Germinal center (tissue), 1 donor: Measurements from ENCODE around the gene MLC1.
A peak's percentile ranks its signal among the peaks of the same experiment; 100 is the strongest.

Source experiments
- DNase-seq: peaks from one replicate; pipeline ENCODE4 v3.0.0; 2012; ENCODE audit warnings: mixed read lengths, low spot score

Gene MLC1

DNA sequence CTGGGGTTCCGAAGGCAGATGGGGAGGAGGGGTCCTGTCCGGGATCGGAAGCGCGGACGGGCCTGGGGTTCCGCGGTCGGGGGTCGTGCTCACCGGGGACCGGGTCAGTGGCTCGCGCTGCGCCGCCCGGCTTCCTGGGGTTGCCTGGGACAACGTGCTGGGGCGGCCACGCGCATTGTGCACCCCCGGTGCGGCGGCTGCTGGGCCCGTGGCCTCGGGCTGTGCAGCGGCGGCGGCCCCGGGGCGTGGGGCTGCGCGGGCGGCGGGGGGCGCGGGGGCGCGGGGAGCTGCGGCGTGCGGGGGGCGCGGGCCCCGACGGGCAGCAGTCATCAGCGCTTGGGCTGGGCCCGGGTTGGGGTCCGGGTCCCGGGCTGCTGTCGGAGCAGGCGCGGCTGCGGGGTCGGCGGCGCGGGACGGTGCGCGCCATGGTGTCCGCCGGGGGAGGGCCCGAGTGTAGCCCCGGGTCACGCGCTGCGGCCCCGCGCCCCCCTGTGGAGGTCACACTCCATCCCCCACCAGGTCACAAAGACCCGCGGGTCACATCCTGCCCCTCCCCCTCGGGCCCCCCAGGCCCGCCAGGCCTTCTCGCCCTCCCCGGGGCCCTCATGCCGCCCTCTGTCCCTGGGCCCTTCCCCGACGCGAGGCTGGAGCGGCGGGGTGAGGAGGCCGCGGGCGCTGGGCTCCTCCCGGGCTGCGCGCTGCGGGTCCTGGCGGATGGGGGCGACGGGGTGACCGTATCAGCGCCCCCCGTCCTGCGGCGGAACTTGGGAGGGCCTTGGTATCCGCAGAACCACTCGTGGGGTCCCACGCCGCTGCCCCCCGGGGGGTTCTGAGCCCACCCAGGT is 26.9 kb downstream of the MLC1 start, which contains the start of gene TTLL8:
TSS of gene TTLL8 (minus strand) at position 238 of the 845 bp plus-strand sequence.
- DNase-seq = no peak

- no peak for DNase-seq
Observed at GRCh38 chr22:50057278-50058060, 27.8 kb downstream of the MLC1 start.

GRCh38 chr22:50056214-50056972 is 28.8 kb downstream of the MLC1 start:
- peak; percentile 84 for DNase-seq

DNA sequence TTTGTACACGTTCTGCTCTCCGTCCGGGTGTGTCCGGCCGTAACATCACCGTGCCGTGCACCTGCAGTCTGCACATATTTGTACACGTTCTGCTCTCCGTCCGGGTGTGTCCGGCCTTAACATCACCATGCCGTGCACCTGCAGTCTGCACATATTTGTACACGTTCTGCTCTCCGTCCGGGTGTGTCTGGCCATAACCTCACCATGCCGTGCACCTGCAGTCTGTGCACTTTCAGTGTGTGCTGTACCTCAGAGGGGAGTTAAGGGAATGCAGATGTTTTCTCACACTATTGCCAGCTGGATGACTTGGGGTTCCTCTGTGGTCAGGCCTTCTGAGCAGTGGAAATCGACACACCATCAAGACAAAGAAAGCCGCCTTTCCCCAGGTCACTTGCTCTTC is 31.4 kb downstream of the MLC1 start:
- no peak for DNase-seq

DNA sequence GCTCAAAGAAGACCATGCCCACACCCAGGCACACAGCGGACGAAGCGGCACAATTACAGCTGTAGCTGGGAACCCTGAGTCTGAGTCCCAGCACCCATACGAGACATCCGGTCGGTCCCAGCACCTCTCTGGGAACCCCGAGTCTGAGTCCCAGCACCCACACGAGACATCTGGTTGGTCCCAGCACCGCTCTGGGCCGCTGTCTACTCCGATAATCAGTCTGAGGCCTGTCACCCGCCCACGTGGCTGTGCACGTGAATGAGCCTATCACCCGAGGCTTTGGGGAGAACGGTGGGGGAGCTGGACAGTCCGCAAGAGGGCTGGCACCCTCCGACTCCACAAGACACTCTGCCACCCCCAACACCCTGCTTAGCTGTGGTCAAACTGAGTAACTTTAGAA is 33.3 kb downstream of the MLC1 start:
- DNase-seq = no peak

DNA sequence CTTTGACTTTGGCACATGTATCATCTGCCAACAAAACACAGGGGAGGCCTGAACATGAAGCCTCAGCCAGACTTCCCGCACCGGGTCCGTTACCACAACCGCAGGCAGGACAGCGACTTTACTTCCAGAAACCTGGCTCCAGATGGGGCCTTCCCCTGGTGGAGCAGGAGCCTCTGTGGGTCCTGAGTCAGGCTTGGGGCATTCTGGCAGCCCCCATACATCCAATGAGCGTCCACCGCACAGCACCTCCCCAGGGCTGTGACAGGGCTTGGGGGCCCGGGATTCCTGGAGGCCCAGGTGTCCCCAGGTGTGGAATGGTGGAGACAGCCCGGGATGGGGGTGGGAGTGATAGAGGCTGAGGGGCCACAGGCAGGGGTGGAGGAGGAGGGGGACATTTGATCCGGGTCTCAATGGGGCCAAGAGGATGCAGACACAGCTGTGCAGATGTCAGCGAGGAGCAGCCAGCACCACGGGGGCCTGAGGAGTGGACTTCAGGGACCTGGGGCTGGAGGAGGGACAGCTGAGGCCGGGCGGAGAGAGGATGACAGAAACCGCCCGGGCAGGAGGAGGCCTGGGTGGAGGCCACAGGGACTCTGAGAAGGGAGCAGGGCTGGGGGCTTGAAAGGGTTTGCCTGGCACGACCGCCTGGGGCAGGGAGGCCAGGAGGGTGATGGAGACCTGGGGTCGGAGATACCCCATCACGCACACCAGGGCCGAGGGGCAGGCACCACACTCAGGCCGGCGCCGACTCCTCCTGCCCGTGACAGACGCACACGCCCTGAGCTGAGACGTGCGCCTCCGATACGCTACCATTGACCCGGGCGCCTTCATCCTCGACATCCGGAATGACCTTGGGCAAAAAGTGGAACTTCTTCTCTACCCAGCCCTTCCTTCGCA is 35.7 kb downstream of the MLC1 start:
- DNase-seq = no peak

DNA sequence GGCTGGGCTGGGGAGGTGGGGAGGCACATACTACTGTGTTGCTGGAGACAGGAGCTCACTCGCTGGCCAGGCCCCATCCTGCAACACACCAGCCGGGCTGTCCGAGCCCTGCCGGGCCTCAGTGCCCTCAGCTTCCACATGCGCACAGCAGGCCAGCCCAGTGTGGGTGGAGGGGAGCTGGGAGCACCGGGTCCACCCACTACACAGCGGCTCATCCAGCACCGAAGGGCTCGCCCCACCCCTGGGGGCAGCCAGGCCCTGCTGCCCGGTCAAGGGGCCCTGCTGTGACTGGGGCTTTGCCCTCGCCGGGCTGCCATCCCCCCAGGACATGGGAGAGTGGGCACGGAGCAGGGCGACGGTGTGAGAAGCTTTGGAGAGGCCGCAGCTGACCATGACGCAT is 36.4 kb downstream of the MLC1 start:
- no peak for DNase-seq

- DNase-seq = no peak
Observed at GRCh38 chr22:50048061-50048765, 37.0 kb downstream of the MLC1 start.

GRCh38 chr22:50047346-50047745 is 37.9 kb downstream of the MLC1 start:
- DNase-seq = no peak

GRCh38 chr22:50046481-50047245 is 38.6 kb downstream of the MLC1 start:
- no peak for DNase-seq

GRCh38 chr22:50046019-50046415 is 39.2 kb downstream of the MLC1 start:
- no peak for DNase-seq

- DNase-seq = no peak
Observed at GRCh38 chr22:50045211-50046018, 39.8 kb downstream of the MLC1 start.

- DNase-seq = no peak
Observed at GRCh38 chr22:50044485-50045118, 40.6 kb downstream of the MLC1 start.

GRCh38 chr22:50041361-50042065 is 43.7 kb downstream of the MLC1 start:
- no peak for DNase-seq

DNA sequence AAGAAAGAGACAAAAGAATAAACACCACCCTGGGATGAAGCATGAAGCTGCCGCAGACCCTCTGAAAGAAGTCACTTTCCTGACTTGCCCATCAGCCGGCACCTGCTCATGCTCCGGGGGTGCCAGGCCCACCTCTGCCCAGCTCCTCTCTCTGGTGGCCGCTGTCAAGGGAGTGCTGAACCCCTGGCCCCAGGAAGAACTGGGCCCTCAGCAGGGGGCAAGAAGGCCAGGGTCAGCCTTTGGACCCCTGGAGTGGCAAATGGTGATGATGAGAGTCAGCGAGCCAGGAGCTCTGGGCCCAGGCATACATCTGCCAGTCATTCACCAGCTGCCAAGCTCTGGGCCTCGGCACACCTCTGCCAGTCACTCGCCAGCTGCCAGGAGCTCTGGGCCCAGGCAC is 44.5 kb downstream of the MLC1 start:
- DNase-seq = no peak

DNA sequence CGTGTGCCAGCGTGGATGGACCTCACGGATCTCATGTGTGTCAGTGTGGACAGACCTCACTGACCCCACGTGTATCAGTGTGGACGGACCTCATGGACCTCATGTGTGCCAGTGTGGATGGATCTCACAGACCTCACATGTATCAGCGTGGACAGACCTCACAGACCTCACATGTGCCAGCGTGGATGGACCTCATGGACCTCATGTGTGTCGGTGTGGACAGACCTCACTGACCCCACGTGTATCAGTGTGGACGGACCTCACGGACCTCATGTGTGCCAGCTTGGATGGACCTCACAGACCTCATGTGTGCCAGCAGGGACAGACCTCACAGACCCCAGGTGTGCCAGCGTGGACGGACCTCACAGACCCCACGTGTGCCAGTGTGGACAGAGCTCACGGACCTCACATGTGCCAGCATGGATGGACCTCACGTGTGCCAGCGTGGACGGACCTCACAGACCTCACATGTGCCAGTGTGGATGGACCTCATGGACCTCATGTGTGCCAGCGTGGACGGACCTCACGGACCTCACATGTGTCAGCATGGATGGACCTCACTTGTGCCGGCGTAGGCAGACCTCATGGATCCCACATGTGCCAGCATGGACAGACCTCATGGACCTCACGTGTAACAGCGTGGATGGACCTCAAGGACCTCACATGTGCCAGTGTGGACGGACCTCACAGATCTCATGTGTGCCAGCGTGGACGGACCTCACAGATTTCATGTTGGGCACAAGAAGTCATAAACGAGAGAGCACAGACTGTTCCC is 45.4 kb downstream of the MLC1 start:
- DNase-seq = no peak
